H1 (cell line): Measurements from ENCODE around the gene ZBED1. TPM values are rescaled to one million over a fixed set of nuclear protein-coding genes. Genes with fewer than 3 reads are reported as not detected.

Source experiments
- CTCF ChIA-PET: fragments of 300-600 bp; sonication (Branson Sonifier 250); formaldehyde crosslinking; loops from one replicate; lab custom pipeline; 2021; ENCODE audit not compliant: partially characterized antibody; lab: Charles Lee
- POLR2A ChIA-PET: fragments of 300-600 bp; sonication (Branson Sonifier 250); formaldehyde crosslinking; loops from one replicate; lab custom pipeline; 2021; ENCODE audit warnings: inconsistent platforms; ENCODE audit not compliant: partially characterized antibody; lab: Charles Lee
- DNase-seq, 2 experiments: peaks; one replicate each; pipeline versions ENCODE4 v3.0.0 to v3.0.0-alpha.2; 2010 to 2022; ENCODE audit warnings: low spot score in 2 of 2, low read depth in 1 of 2, mixed read lengths in 1 of 2
- FAIRE-seq: peaks from 2 replicates; lab custom pipeline; 2011; peaks lifted over from hg19 to GRCh38; lab: Jason Lieb, UNC
- H2AFZ ChIP-seq: 2 replicates; pipeline ENCODE4 v1.8.1; 2012; ENCODE audit warnings: low read length, inconsistent platforms
- H2AK5ac ChIP-seq: 2 replicates; pipeline ENCODE4 v1.6.1; 2013; ENCODE audit warnings: low read depth, low read length
- H2BK120ac ChIP-seq: replicated peaks from 2 replicates; pipeline ENCODE3; 2013; ENCODE audit warnings: low read depth, low read length, inconsistent platforms
- H2BK12ac ChIP-seq: 2 replicates; pipeline ENCODE4 v1.6.1; 2013; ENCODE audit warnings: low read depth, low read length
- H2BK15ac ChIP-seq: 2 replicates; pipeline ENCODE4 v1.6.1; 2013; ENCODE audit warnings: low read length
- H2BK20ac ChIP-seq: 2 replicates; pipeline ENCODE4 v1.6.1; 2013; ENCODE audit warnings: low read length
- H2BK5ac ChIP-seq: 2 replicates; pipeline ENCODE4 v1.6.1; 2013; ENCODE audit warnings: low read depth, low read length
- H3K14ac ChIP-seq: 2 replicates; pipeline ENCODE4 v1.6.1; 2013; ENCODE audit warnings: inconsistent platforms; ENCODE audit not compliant: insufficient read length
- H3K18ac ChIP-seq: 2 replicates; pipeline ENCODE4 v1.6.1; 2013; ENCODE audit warnings: low read length; ENCODE audit errors: extremely low read depth
- H3K23ac ChIP-seq: 2 replicates; pipeline ENCODE4 v1.6.1; 2013; ENCODE audit warnings: inconsistent platforms; ENCODE audit not compliant: insufficient read length
- H3K23me2 ChIP-seq: 2 replicates; pipeline ENCODE4 v1.6.1; 2013; ENCODE audit warnings: low read depth, low read length
- H3K27ac ChIP-seq: 2 replicates; pipeline ENCODE4 v1.6.1; 2011; ENCODE audit warnings: low read depth, low read length, inconsistent platforms
- H3K27me3 ChIP-seq, 4 experiments: replicated peaks in 1 of 4; 1 replicate in 1 of 4; 2 replicates in 3 of 4; pipeline versions ENCODE4 v1.6.1 to v1.8.1; 2011 to 2013; ENCODE audit warnings: low read length in 3 of 4, mild to moderate bottlenecking in 3 of 4, inconsistent platforms in 2 of 4, mixed read lengths in 2 of 4, moderate library complexity in 1 of 4; ENCODE audit not compliant: control insufficient read depth in 3 of 4, insufficient read depth in 3 of 4; ENCODE audit errors: extremely low read depth in 1 of 4
- H3K36me3 ChIP-seq, 4 experiments: 2 replicates each; pipeline versions ENCODE4 v1.6.1 to v1.8.1; 2011 to 2013; ENCODE audit warnings: mild to moderate bottlenecking in 4 of 4, low read length in 3 of 4, moderate library complexity in 2 of 4, control low read depth in 1 of 4, inconsistent platforms in 1 of 4; ENCODE audit not compliant: insufficient read depth in 4 of 4, control insufficient read depth in 2 of 4
- H3K4ac ChIP-seq: replicated peaks from 2 replicates; pipeline ENCODE3; 2013; ENCODE audit warnings: low read length, low read depth, mixed read lengths, inconsistent platforms; ENCODE audit not compliant: insufficient read length
- H3K4me1 ChIP-seq, 4 experiments: replicated peaks in 1 of 4; 1 replicate in 1 of 4; 2 replicates in 3 of 4; pipeline versions ENCODE4 v1.6.1 to v1.8.1; 2011 to 2013; ENCODE audit warnings: low read length in 3 of 4, inconsistent platforms in 2 of 4, mixed read lengths in 1 of 4; ENCODE audit not compliant: insufficient read depth in 4 of 4, control insufficient read depth in 3 of 4
- H3K4me2 ChIP-seq, 2 experiments: 2 replicates each; pipeline versions ENCODE4 v1.6.1 to v1.8.1; 2011 to 2013; ENCODE audit warnings: low read depth in 2 of 2, low read length in 2 of 2, control low read depth in 1 of 2, inconsistent platforms in 1 of 2, mild to moderate bottlenecking in 1 of 2; ENCODE audit not compliant: insufficient read depth in 1 of 2
- H3K4me3 ChIP-seq, 4 experiments: fragments of 200-600, 300-600 bp in 1 of 4; sonication (generic), shearing (Covaris generic), sonication (Bioruptor Twin) in 1 of 4; 2 replicates each; pipeline versions ENCODE4 v1.5.1 to v1.8.1; 2011 to 2016; ENCODE audit warnings: low read length in 4 of 4, low read depth in 3 of 4, control low read depth in 2 of 4, inconsistent platforms in 2 of 4, mild to moderate bottlenecking in 2 of 4, mixed read lengths in 1 of 4, moderate library complexity in 1 of 4; ENCODE audit not compliant: insufficient read depth in 2 of 4; ENCODE audit errors: extremely low read depth in 1 of 4
- H3K56ac ChIP-seq: replicated peaks from 2 replicates; pipeline ENCODE3; 2013; ENCODE audit warnings: low read depth, mild to moderate bottlenecking, mixed read lengths, low read length, inconsistent platforms; ENCODE audit not compliant: insufficient read length
- H3K79me1 ChIP-seq: 2 replicates; pipeline ENCODE4 v1.6.1; 2013; ENCODE audit warnings: low read depth, low read length, control low read depth
- H3K79me2 ChIP-seq, 2 experiments: 2 replicates each; pipeline versions ENCODE4 v1.6.1 to v1.8.1; 2012 to 2013; ENCODE audit warnings: low read length in 2 of 2, mild to moderate bottlenecking in 2 of 2, inconsistent platforms in 1 of 2; ENCODE audit not compliant: insufficient read depth in 2 of 2, control insufficient read depth in 1 of 2
- H3K9ac ChIP-seq, 4 experiments: replicated peaks in 1 of 4; 1 replicate in 1 of 4; 2 replicates in 3 of 4; pipeline versions ENCODE4 v1.6.1 to v1.8.1; 2011 to 2013; ENCODE audit warnings: low read depth in 3 of 4, low read length in 3 of 4, control low read depth in 2 of 4, mild to moderate bottlenecking in 2 of 4, moderate library complexity in 2 of 4, inconsistent platforms in 1 of 4; ENCODE audit errors: extremely low read depth in 1 of 4
- H3K9me3 ChIP-seq, 2 experiments: 2 replicates each; pipeline versions ENCODE4 v1.6.1 to v1.8.1; 2012 to 2013; ENCODE audit warnings: mild to moderate bottlenecking in 2 of 2, moderate library complexity in 2 of 2, control low read depth in 1 of 2, inconsistent platforms in 1 of 2, low read depth in 1 of 2, low read length in 1 of 2, mixed read lengths in 1 of 2; ENCODE audit not compliant: insufficient read depth in 2 of 2
- H4K20me1 ChIP-seq, 2 experiments: replicated peaks in 1 of 2; 2 replicates each; pipeline versions ENCODE3 to v1.8.1; 2011 to 2013; ENCODE audit warnings: inconsistent platforms in 2 of 2, low read length in 2 of 2, mild to moderate bottlenecking in 1 of 2; ENCODE audit not compliant: insufficient read depth in 2 of 2, control insufficient read depth in 1 of 2
- H4K5ac ChIP-seq: 2 replicates; pipeline ENCODE4 v1.6.1; 2013; ENCODE audit warnings: low read length, low read depth, mixed read lengths, inconsistent platforms; ENCODE audit not compliant: insufficient read length
- H4K8ac ChIP-seq: 2 replicates; pipeline ENCODE4 v1.8.0; 2013; ENCODE audit warnings: mild to moderate bottlenecking, moderate library complexity, low read length, inconsistent platforms; ENCODE audit not compliant: insufficient read depth; ENCODE audit errors: extremely low read depth
- H4K91ac ChIP-seq: replicated peaks from 2 replicates; pipeline ENCODE3; 2013; ENCODE audit warnings: low read length, mixed read lengths, inconsistent platforms; ENCODE audit not compliant: insufficient read length
- ASH2L ChIP-seq: fragments of 200-600, 300-600 bp; sonication (generic); IDR thresholded peaks from one replicate; pipeline ENCODE4 v1.7.1; 2017; ENCODE audit warnings: low read length
- ATF3 ChIP-seq: IDR thresholded peaks from 2 replicates; pipeline ENCODE4 v1.6.1; 2011; ENCODE audit warnings: low read depth, mild to moderate bottlenecking, low read length; ENCODE audit not compliant: insufficient read depth
- BRCA1 ChIP-seq: IDR thresholded peaks from 2 replicates; pipeline ENCODE4 v1.6.1; 2012; ENCODE audit warnings: low read depth, low read length, improper control_type of control experiment
- CBX5 ChIP-seq: fragments of 300-800, 300-1000 bp; sonication (generic); IDR thresholded peaks from 2 replicates; pipeline ENCODE4 v1.7.1; 2016; ENCODE audit warnings: antibody characterized with exemption, low read length, low read depth
- CREB1 ChIP-seq: IDR thresholded peaks from 2 replicates; pipeline ENCODE4 v1.6.1; 2012; ENCODE audit warnings: inconsistent platforms
- GTF2F1 ChIP-seq: IDR thresholded peaks from 2 replicates; pipeline ENCODE4 v1.6.1; 2012; ENCODE audit warnings: low read depth, low read length, improper control_type of control experiment, borderline replicate concordance
- MAFK ChIP-seq: IDR thresholded peaks from 2 replicates; pipeline ENCODE4 v1.6.1; 2012; ENCODE audit warnings: low read depth, mild to moderate bottlenecking, improper control_type of control experiment, low read length
- POU5F1 ChIP-seq: IDR thresholded peaks from 2 replicates; pipeline ENCODE4 v1.6.1; 2011; ENCODE audit warnings: low read depth, mild to moderate bottlenecking, low read length, moderate library complexity
- RBBP5 ChIP-seq: IDR thresholded peaks from 2 replicates; pipeline ENCODE4 v1.7.1; 2012; ENCODE audit warnings: low read depth, mild to moderate bottlenecking, inconsistent platforms, low read length, moderate library complexity, borderline replicate concordance
- RXRA ChIP-seq: IDR thresholded peaks from 2 replicates; pipeline ENCODE4 v1.6.1; 2011; ENCODE audit warnings: low read depth, mild to moderate bottlenecking, low read length, moderate library complexity; ENCODE audit not compliant: insufficient read depth
- SIX5 ChIP-seq: IDR thresholded peaks from 2 replicates; pipeline ENCODE4 v1.6.1; 2011; ENCODE audit warnings: mild to moderate bottlenecking, low read depth, low read length
- SUZ12 ChIP-seq: fragments of 200-600 bp; sonication (generic); IDR thresholded peaks from 2 replicates; pipeline ENCODE4 v1.6.1; 2012; ENCODE audit warnings: mild to moderate bottlenecking, inconsistent platforms, low read length, moderate library complexity, mixed read lengths
- TAF1 ChIP-seq: IDR thresholded peaks from 2 replicates; pipeline ENCODE4 v1.6.1; 2011; ENCODE audit warnings: mild to moderate bottlenecking, low read depth, low read length
- TEAD4 ChIP-seq: IDR thresholded peaks from 2 replicates; pipeline ENCODE4 v1.6.1; 2012; ENCODE audit warnings: low read depth, low read length, inconsistent platforms, mixed read lengths
- YY1 ChIP-seq: IDR thresholded peaks from 2 replicates; pipeline ENCODE4 v1.6.1; 2011; ENCODE audit warnings: low read depth, mild to moderate bottlenecking, low read length
- WGBS, 2 experiments: shearing (Covaris generic) in 1 of 2; methylation state at CpG; one replicate each; pipeline versions ENCODE4 v1.1.6 to v1.1.7; 2013 to 2015; ENCODE audit warnings: low lambda C conversion rate in 2 of 2, mixed read lengths in 2 of 2, inconsistent platforms in 1 of 2, low coverage in 1 of 2, missing lambda C conversion rate in 1 of 2; ENCODE audit not compliant: insufficient replicate concordance in 2 of 2, insufficient coverage in 1 of 2, insufficient read length in 1 of 2; ENCODE audit errors: extremely low coverage in 1 of 2, missing lambda C conversion rate in 1 of 2; 5-methylcytosine and 5-hydroxymethylcytosine counted together
- polyA plus RNA-seq, 7 experiments: library from polyadenylated mRNA; depleted of rRNA in 3 of 7; stranded (reverse) in 5 of 7; unstranded in 2 of 7; fragments of >200 nt in 5 of 7; fragments of 200-250 nt in 2 of 7; gene quantifications; 1 replicate in 5 of 7; 2 replicates in 1 of 7; 4 replicates in 1 of 7; pipeline versions ENCODE4 v1.2.1 to v1.2.3, GENCODE V29; 2011 to 2013; ENCODE audit warnings: missing spikeins in 2 of 7, mixed read lengths in 2 of 7
- total RNA-seq: library from RNA; stranded (reverse); fragmentation: NEBNext Ultra II Directional; extraction: Animal tissue kit (Norgen Biotek cat#: 25700); gene quantifications from 2 replicates; pipeline ENCODE4 v1.2.1, GENCODE V29; 2021

The ZBED1 gene
- total and polyA plus RNA-seq, 2 of the 8 experiments (the other 6 are each of a cell fraction or from before 2014, with no cell fraction given) = 28.5 to 45.8 TPM

GRCh38 chrX:2450681-2451080 lies 50.1 kb downstream of the ZBED1 start:
- peaks cover 11 to 81% of the 10 kb centered on the region in 2 experiments for H3K79me2 ChIP-seq
- no peak overlapping the region for H4K5ac ChIP-seq
- no peak overlapping the region; a peak in 1 of 8 replicates for H3K4me3 ChIP-seq
- H3K9ac ChIP-seq = no peak overlapping the region
- H2AFZ ChIP-seq = no peak overlapping the region
- peaks cover 0 to 2% of the 10 kb centered on the region in 2 experiments for H4K20me1 ChIP-seq
- no peak overlapping the region for H2BK15ac ChIP-seq
- no peaks in the 10 kb centered on the region for H3K27me3 ChIP-seq
- H3K14ac ChIP-seq = no peak overlapping the region
- no peak overlapping the region for H3K4ac ChIP-seq
- no peaks in the 10 kb centered on the region for H3K23me2 ChIP-seq
- no peak overlapping the region for H2BK120ac ChIP-seq
- peak overlapping the region; percentile 75; the same call in 1 of the 2 replicates for H3K27ac ChIP-seq
- H3K56ac ChIP-seq = no peak overlapping the region
- 0 out of 2 replicates have a peak overlapping the region, but pooled peaks have one; percentile 9 for H3K18ac ChIP-seq
- no peak overlapping the region for H3K23ac ChIP-seq
- H4K8ac ChIP-seq = no peak overlapping the region
- WGBS, 2 experiments = 52% methylated on average over 5 of the region's 5 CpGs; no CpG with 5 or more reads in 1 of the 2 experiments
- no peak overlapping the region for H2AK5ac ChIP-seq
- ChIA-PET POLR2A (no interaction called here), CTCF (no interaction called here)
- peaks cover 0 to 11% (median 5%) of the 10 kb centered on the region in 4 experiments; a peak in 4 of 7 replicates for H3K4me1 ChIP-seq
- no peak overlapping the region for H4K91ac ChIP-seq
- no peak overlapping the region for H2BK20ac ChIP-seq
- 0 out of 2 replicates have a peak overlapping the region, but pooled peaks have one; percentile 5 for H2BK12ac ChIP-seq
- DNase-seq (no peak), FAIRE-seq (peak; percentile 52)
- H3K9me3 ChIP-seq = peaks cover 5 to 6% of the 10 kb centered on the region in 2 experiments; a peak in 2 of 4 replicates
- 0 out of 2 replicates have a peak overlapping the region, but pooled peaks have one; percentile 21 for H2BK5ac ChIP-seq
- H3K36me3 ChIP-seq = peaks cover 0 to 4% (median 0%) of the 10 kb centered on the region in 4 experiments; a peak in 4 of 8 replicates
- H3K79me1 ChIP-seq = peaks cover 16% of the 10 kb centered on the region
- H3K4me2 ChIP-seq = peak overlapping the region; percentile 21 to 43; a peak in 2 of 4 replicates
- TF ChIP-seq ASH2L (no peak), CBX5 (no peak), POU5F1 (no peak), BRCA1 (no peak), YY1 (no peak), GTF2F1 (no peak), TEAD4 (no peak), TAF1 (no peak), ATF3 (no peak), RBBP5 (no peak), RXRA (no peak), MAFK (no peak), SIX5 (no peak), CREB1 (no peak), SUZ12 (no peak)
